Measurements from ENCODE around the gene MECR.
"Not testable (repeated sequence)": the region's sequence is repeated elsewhere in the genome, so short reads cannot be mapped to it uniquely, and the experiment has no call there.

DNA sequence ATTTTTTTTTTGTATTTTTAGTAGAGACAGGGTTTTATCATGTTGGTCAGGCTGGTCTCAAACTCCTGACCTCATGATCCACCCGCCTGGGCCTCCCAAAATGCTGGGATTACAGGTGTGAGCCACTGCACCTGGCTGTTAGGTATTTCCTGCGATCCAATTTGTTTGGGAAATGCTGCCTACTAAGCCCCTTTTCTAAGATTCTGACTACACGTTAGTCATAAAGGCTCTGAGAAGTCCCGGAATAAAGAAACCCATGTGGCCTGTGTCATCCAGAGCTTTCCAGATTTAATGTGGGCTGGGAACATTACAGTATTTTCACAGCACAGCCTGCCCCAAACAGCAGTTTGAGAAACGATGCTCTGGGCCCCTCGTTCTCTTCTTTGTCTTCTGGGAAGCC, 8.5 kb downstream of the MECR start:
- TF ChIP-seq EZH2 (IDR thresholded peaks at IDR 0.05; ENCODE audit: low read length), result not testable (repeated sequence)
- TF ChIP-seq, protein P1, sequence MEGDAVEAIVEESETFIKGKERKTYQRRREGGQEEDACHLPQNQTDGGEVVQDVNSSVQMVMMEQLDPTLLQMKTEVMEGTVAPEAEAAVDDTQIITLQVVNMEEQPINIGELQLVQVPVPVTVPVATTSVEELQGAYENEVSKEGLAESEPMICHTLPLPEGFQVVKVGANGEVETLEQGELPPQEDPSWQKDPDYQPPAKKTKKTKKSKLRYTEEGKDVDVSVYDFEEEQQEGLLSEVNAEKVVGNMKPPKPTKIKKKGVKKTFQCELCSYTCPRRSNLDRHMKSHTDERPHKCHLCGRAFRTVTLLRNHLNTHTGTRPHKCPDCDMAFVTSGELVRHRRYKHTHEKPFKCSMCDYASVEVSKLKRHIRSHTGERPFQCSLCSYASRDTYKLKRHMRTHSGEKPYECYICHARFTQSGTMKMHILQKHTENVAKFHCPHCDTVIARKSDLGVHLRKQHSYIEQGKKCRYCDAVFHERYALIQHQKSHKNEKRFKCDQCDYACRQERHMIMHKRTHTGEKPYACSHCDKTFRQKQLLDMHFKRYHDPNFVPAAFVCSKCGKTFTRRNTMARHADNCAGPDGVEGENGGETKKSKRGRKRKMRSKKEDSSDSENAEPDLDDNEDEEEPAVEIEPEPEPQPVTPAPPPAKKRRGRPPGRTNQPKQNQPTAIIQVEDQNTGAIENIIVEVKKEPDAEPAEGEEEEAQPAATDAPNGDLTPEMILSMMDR (optimal IDR thresholded peaks at IDR 0.05 in 1 of 3, IDR thresholded peaks at IDR 0.05 in 1 of 3, conservative IDR thresholded peaks at IDR 0.05 in 1 of 3; ENCODE audit: extremely low read depth in 1 of 3, insufficient read depth in 2 of 3, low read length in 3 of 3), result not testable (repeated sequence)

Measured in keratinocyte (primary cell).